HL-60 (cell line): ENCODE results near the gene NRF1.

Experiments used
- DNase-seq, 2 experiments: peaks; one replicate each; pipeline ENCODE4 v3.0.0-alpha.2; 2010 to 2020; ENCODE audit warnings: low read depth in 1 of 2, low spot score in 1 of 2
- H3K27ac ChIP-seq: fragments of 250-450 bp; sonication (Bioruptor Pico); replicated peaks from 2 replicates; pipeline ENCODE4 v1.5.1; 2020; ENCODE audit warnings: mild to moderate bottlenecking, moderate library complexity
- H3K27me3 ChIP-seq: fragments of 250-450 bp; sonication (Bioruptor Pico); 2 replicates; pipeline ENCODE4 v1.5.1; 2021; ENCODE audit warnings: mild to moderate bottlenecking, moderate library complexity; ENCODE audit not compliant: insufficient read depth, poor library complexity, severe bottlenecking
- H3K4me3 ChIP-seq: replicated peaks from 2 replicates; pipeline ENCODE4 v1.5.1; 2011; ENCODE audit warnings: mild to moderate bottlenecking, control low read depth, low read length; ENCODE audit not compliant: insufficient read depth
- GABPA ChIP-seq: IDR thresholded peaks from 2 replicates; pipeline ENCODE4 v1.6.1; 2012; ENCODE audit warnings: low read depth
- POLR2AphosphoS5 ChIP-seq: IDR thresholded peaks from 2 replicates; pipeline ENCODE4 v1.6.1; 2012; ENCODE audit warnings: low read depth
- SPI1 ChIP-seq: IDR thresholded peaks from 2 replicates; pipeline ENCODE4 v1.6.1; 2012; ENCODE audit warnings: low read depth, mild to moderate bottlenecking, borderline replicate concordance
- microRNA-seq: library from miRNA; unstranded; fragments of <30 nt; microRNA quantifications from one replicate; pipeline ENCODE4, GENCODE V29; 2018
- TF ChIP-seq, protein P1 (sequence below): IDR thresholded peaks from one replicate; pipeline ENCODE4 v1.5.1; 2011; ENCODE audit warnings: low read length, control low read depth, inconsistent platforms; ENCODE audit not compliant: insufficient read depth
- TF ChIP-seq, protein P2 (sequence below): IDR thresholded peaks from 2 replicates; pipeline ENCODE4 v1.6.1; 2012; ENCODE audit warnings: low read depth; ENCODE audit not compliant: insufficient replicate concordance

NRF1 gene

DNA sequence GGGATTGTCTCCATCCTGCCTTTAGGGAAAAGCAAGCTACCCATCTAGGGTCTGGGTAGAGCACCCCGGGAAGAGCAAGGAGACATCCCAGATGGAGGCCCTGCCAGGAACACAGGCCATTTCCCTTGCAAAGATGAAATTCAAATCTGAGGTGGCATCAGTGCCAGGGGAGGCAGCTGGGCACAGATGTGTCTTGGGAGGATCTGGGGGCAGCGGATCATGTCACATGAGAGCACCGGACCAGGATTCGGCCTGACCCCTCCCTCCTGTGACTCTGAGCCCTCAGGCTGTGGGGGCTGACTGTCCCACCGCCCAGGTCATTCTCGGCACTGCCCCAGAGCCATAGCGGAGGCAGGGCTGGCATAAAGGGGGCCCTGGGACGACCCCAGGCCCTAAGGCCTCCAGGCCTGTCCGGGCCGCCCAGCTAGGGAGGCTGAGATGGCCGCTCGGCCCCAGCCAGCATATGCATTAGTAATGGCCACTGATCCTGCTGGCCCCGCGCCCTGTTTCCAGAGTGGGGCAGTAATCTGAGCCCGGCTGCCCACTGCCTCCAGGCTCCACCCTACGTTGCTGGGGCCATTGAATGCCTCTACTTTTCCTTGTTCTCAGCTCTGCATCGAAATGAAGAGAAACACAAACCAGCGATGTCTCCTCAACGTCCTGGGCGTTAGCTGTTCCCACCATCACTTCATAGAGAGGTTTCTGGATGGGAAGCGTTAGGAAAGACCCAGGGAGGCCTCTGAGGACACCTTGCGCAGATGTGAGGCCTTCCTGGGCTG lies 192.8 kb downstream of the NRF1 start:
- Histone ChIP-seq H3K27me3 (no peaks in the 10 kb centered on the region), H3K27ac (no peak overlapping the region), H3K4me3 (no peak overlapping the region)
- TF ChIP-seq SPI1 (no peak), GABPA (no peak), POLR2AphosphoS5 (no peak)
- TF ChIP-seq, protein P1, sequence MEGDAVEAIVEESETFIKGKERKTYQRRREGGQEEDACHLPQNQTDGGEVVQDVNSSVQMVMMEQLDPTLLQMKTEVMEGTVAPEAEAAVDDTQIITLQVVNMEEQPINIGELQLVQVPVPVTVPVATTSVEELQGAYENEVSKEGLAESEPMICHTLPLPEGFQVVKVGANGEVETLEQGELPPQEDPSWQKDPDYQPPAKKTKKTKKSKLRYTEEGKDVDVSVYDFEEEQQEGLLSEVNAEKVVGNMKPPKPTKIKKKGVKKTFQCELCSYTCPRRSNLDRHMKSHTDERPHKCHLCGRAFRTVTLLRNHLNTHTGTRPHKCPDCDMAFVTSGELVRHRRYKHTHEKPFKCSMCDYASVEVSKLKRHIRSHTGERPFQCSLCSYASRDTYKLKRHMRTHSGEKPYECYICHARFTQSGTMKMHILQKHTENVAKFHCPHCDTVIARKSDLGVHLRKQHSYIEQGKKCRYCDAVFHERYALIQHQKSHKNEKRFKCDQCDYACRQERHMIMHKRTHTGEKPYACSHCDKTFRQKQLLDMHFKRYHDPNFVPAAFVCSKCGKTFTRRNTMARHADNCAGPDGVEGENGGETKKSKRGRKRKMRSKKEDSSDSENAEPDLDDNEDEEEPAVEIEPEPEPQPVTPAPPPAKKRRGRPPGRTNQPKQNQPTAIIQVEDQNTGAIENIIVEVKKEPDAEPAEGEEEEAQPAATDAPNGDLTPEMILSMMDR: no peak
- TF ChIP-seq, protein P2, sequence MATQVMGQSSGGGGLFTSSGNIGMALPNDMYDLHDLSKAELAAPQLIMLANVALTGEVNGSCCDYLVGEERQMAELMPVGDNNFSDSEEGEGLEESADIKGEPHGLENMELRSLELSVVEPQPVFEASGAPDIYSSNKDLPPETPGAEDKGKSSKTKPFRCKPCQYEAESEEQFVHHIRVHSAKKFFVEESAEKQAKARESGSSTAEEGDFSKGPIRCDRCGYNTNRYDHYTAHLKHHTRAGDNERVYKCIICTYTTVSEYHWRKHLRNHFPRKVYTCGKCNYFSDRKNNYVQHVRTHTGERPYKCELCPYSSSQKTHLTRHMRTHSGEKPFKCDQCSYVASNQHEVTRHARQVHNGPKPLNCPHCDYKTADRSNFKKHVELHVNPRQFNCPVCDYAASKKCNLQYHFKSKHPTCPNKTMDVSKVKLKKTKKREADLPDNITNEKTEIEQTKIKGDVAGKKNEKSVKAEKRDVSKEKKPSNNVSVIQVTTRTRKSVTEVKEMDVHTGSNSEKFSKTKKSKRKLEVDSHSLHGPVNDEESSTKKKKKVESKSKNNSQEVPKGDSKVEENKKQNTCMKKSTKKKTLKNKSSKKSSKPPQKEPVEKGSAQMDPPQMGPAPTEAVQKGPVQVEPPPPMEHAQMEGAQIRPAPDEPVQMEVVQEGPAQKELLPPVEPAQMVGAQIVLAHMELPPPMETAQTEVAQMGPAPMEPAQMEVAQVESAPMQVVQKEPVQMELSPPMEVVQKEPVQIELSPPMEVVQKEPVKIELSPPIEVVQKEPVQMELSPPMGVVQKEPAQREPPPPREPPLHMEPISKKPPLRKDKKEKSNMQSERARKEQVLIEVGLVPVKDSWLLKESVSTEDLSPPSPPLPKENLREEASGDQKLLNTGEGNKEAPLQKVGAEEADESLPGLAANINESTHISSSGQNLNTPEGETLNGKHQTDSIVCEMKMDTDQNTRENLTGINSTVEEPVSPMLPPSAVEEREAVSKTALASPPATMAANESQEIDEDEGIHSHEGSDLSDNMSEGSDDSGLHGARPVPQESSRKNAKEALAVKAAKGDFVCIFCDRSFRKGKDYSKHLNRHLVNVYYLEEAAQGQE: no peak
- no peak for DNase-seq

DNA sequence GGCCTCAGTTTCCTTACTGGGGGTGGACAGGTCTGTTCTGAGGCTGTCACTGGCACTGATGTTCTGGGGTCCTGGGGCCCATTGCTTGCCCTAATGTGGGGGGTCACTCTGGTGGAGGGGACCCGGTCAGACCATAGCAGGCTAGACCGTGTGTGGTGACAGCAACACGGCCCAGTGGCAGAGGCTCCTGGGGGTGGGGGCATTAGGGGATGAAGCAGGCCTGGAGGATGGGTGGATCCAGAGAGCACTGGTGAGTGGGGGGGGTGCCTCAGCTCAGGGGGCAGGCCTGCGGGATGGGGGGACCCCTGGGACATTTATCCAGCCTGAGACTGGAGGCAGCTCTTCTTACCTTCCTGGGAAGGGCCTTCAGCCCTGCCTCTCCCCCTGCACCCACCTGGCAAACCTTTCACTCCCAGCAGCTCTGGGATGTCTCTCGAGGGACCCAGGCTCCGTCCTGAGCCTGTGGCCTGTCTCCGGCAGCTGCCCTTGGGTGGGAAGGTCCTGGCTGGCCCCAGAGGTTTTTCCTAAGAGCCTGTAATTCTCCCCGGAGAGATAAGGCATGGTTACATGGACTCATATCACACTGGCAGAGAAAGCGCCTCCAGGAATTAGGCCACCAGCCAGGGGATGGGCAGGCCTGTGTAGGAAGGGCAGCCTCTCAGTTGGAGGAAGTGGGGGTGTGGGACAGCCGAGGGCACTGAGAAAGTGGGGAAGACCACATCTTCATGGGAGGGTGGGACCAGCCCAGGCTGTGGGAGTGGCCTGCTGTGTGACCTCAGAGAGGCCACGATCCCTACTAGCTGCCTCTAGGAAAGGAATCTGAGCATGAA lies 193.6 kb downstream of the NRF1 start:
- no peaks in the 10 kb centered on the region for H3K27me3 ChIP-seq
- TF ChIP-seq, protein P1: no peak
- TF ChIP-seq SPI1 (no peak), GABPA (no peak), POLR2AphosphoS5 (no peak)
- TF ChIP-seq, protein P2: no peak
- no peak overlapping the region for H3K27ac ChIP-seq
- no peak for DNase-seq
- H3K4me3 ChIP-seq: no peak overlapping the region

Small RNA genes lying within 50 kb of the gene (microRNA-seq; reads per million reads assigned to microRNA genes)
- gene MIR182: 1,781 reads per million, percentile 90 among the genes with 10 or more reads in this experiment
- 1,177 reads per million, percentile 88 among the genes with 10 or more reads in this experiment for gene MIR183
- 13,323 reads per million, percentile 98 among the genes with 10 or more reads in this experiment for gene MIR96
